ENCODE measurements around the gene NRIP1.

DNA sequence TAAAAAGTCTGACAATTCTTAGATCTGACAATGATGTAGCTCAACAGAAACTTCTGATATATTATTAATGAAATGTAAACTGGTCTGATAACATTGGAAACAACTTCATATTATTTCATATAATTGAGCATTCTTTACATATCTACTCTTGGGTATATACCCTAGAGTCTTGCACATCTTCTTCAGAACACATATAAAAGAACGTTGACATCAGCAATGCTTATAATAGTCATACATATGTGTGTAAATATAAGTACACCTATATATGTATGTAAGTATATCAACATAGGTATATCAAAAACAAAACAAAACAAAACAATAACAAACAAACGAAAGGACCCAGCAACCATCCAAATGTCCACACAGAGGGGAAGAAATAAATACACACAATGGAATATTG, 38.4 kb downstream of the NRIP1 start:
- TF ChIP-seq, protein P1, sequence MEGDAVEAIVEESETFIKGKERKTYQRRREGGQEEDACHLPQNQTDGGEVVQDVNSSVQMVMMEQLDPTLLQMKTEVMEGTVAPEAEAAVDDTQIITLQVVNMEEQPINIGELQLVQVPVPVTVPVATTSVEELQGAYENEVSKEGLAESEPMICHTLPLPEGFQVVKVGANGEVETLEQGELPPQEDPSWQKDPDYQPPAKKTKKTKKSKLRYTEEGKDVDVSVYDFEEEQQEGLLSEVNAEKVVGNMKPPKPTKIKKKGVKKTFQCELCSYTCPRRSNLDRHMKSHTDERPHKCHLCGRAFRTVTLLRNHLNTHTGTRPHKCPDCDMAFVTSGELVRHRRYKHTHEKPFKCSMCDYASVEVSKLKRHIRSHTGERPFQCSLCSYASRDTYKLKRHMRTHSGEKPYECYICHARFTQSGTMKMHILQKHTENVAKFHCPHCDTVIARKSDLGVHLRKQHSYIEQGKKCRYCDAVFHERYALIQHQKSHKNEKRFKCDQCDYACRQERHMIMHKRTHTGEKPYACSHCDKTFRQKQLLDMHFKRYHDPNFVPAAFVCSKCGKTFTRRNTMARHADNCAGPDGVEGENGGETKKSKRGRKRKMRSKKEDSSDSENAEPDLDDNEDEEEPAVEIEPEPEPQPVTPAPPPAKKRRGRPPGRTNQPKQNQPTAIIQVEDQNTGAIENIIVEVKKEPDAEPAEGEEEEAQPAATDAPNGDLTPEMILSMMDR (IDR thresholded peaks at IDR 0.05) = no peak
- TF ChIP-seq EZH2 (IDR thresholded peaks at IDR 0.05; ENCODE audit: borderline replicate concordance, insufficient read depth, low read depth, low read length, poor library complexity, severe bottlenecking) = no peak

Data from B cell (primary cell).